Chondrocyte (in vitro differentiated cells): ENCODE measurements around the gene GRIP2. TPM values are rescaled to one million over a fixed set of nuclear protein-coding genes. Genes with fewer than 3 reads are reported as not detected.

Experiments
- DNase-seq: peaks from one replicate; pipeline ENCODE4 v3.0.0; 2021; ENCODE audit warnings: mixed read lengths, low spot score
- H3K27ac Mint-ChIP-seq: one replicate; pipeline ENCODE4 v1.8.0; 2021; ENCODE audit warnings: mild to moderate bottlenecking, moderate library complexity, mixed read lengths; ENCODE audit not compliant: unreplicated experiment
- H3K27me3 Mint-ChIP-seq: 2 replicates; pipeline ENCODE4 v1.8.0; 2021; ENCODE audit warnings: low read depth, mixed read lengths
- H3K36me3 Mint-ChIP-seq: 2 replicates; pipeline ENCODE4 v1.8.0; 2021; ENCODE audit warnings: low read depth, mixed read lengths
- H3K4me1 Mint-ChIP-seq: 2 replicates; pipeline ENCODE4 v1.8.0; 2021; ENCODE audit warnings: low read depth, mild to moderate bottlenecking, mixed read lengths
- H3K4me3 Mint-ChIP-seq: one replicate; pipeline ENCODE4 v1.8.0; 2021; ENCODE audit warnings: mild to moderate bottlenecking, moderate library complexity, mixed read lengths; ENCODE audit not compliant: unreplicated experiment
- H3K9me3 Mint-ChIP-seq: 2 replicates; pipeline ENCODE4 v1.8.0; 2021; ENCODE audit warnings: low read depth, mixed read lengths
- CTCF ChIP-seq: fragments of 200-600 bp; sonication (generic); IDR thresholded peaks from 2 replicates; pipeline ENCODE4 v1.5.0; 2021; ENCODE audit warnings: antibody characterized with exemption, mild to moderate bottlenecking, moderate library complexity
- total RNA-seq: library from RNA; stranded (reverse); gene quantifications from 3 replicates; pipeline ENCODE4 v1.2.1, GENCODE V29; 2021

Gene GRIP2
- total RNA-seq, 1 donor from 2014 or later, result 0.20 TPM

- no peak overlapping the region for H3K4me3 Mint-ChIP-seq
- H3K4me1 Mint-ChIP-seq, result no peaks in the 10 kb centered on the region
- H3K36me3 Mint-ChIP-seq, result no peaks in the 10 kb centered on the region
- H3K27me3 Mint-ChIP-seq, result peaks cover 31% of the 10 kb centered on the region
- no peak for DNase-seq
- H3K27ac Mint-ChIP-seq, result no peak overlapping the region
- no peak for TF ChIP-seq CTCF
- no peaks in the 10 kb centered on the region for H3K9me3 Mint-ChIP-seq
Measured at GRCh38 chr3:14561051-14561960, 21.2 kb upstream of the GRIP2 start.

GRCh38 chr3:14560110-14560509 is 20.0 kb upstream of the GRIP2 start:
- no peak for TF ChIP-seq CTCF

GRCh38 chr3:14558029-14558428 is 17.9 kb upstream of the GRIP2 start:
- Mint-ChIP-seq H3K4me1 (no peaks in the 10 kb centered on the region), H3K4me3 (no peak overlapping the region), H3K27me3 (peaks cover 29% of the 10 kb centered on the region), H3K9me3 (no peaks in the 10 kb centered on the region), H3K36me3 (no peaks in the 10 kb centered on the region), H3K27ac (no peak overlapping the region)
- TF ChIP-seq CTCF, result no peak
- no peak for DNase-seq

More at GRCh38 chr3:14560110-14560509, 20.0 kb upstream of the GRIP2 start:
- no peaks in the 10 kb centered on the region for H3K9me3 Mint-ChIP-seq
- no peak overlapping the region for H3K4me3 Mint-ChIP-seq
- peaks cover 35% of the 10 kb centered on the region for H3K27me3 Mint-ChIP-seq
- no peaks in the 10 kb centered on the region for H3K4me1 Mint-ChIP-seq
- no peak overlapping the region for H3K27ac Mint-ChIP-seq
- no peaks in the 10 kb centered on the region for H3K36me3 Mint-ChIP-seq
- no peak for DNase-seq

- DNase-seq, result no peak
- no peaks in the 10 kb centered on the region for H3K9me3 Mint-ChIP-seq
- no peak for TF ChIP-seq CTCF
- H3K4me1 Mint-ChIP-seq, result no peaks in the 10 kb centered on the region
- H3K36me3 Mint-ChIP-seq, result no peaks in the 10 kb centered on the region
- H3K27me3 Mint-ChIP-seq, result peaks cover 22% of the 10 kb centered on the region
- H3K4me3 Mint-ChIP-seq, result no peak overlapping the region
- no peak overlapping the region for H3K27ac Mint-ChIP-seq
Measured at GRCh38 chr3:14555835-14556234, 15.7 kb upstream of the GRIP2 start.

GRCh38 chr3:14554715-14555114 is 14.6 kb upstream of the GRIP2 start:
- H3K9me3 Mint-ChIP-seq, result no peaks in the 10 kb centered on the region
- no peak overlapping the region for H3K4me3 Mint-ChIP-seq
- peaks cover 27% of the 10 kb centered on the region for H3K27me3 Mint-ChIP-seq
- H3K27ac Mint-ChIP-seq, result no peak overlapping the region
- no peaks in the 10 kb centered on the region for H3K4me1 Mint-ChIP-seq
- no peak for TF ChIP-seq CTCF
- no peaks in the 10 kb centered on the region for H3K36me3 Mint-ChIP-seq
- DNase-seq, result no peak
